NT2/D1 (cell line): ENCODE measurements around the gene CCDC198.

Source experiments
- SUZ12 ChIP-seq: IDR thresholded peaks from 2 replicates; pipeline ENCODE4 v1.6.1; 2011; ENCODE audit not compliant: insufficient read length, insufficient read depth; ENCODE audit errors: extremely low read depth
- YY1 ChIP-seq: IDR thresholded peaks from 2 replicates; pipeline ENCODE4 v1.6.1; 2011; ENCODE audit not compliant: insufficient read length, insufficient read depth
- ZNF274 ChIP-seq: IDR thresholded peaks from 2 replicates; pipeline ENCODE4 v1.6.1; 2011; ENCODE audit warnings: mild to moderate bottlenecking, low read depth, low read length

DNA sequence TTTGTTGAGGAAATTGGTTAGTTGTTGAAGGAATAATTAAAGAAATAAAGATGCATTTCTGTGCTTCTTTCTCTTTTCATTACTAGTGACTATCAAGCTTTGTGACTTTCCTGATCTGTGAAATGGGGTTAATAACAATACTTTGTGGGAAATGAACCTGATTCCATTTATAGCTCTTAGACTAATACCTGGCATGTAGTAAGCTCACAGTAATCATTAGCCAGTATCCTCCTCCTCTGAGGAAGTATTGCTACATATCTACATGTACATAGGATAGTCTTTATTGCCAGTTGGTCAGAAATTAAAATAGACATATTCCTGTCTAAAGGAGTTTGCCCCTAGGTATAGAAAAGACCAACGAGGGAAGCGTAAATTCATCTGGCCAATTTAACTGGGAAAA, 1.8 kb upstream of the CCDC198 start:
- no peak for TF ChIP-seq YY1
- no peak for TF ChIP-seq ZNF274
- no peak for TF ChIP-seq SUZ12
